ENCODE data around the gene NINJ1.

GRCh38 chr9:93084471-93084881 lies 49.6 kb downstream of the NINJ1 start:
- TF ChIP-seq SUZ12 (IDR thresholded peaks at IDR 0.05; ENCODE audit: extremely low read depth, insufficient read depth, insufficient read length): no peak
- TF ChIP-seq YY1 (IDR thresholded peaks at IDR 0.05; ENCODE audit: insufficient read depth, insufficient read length): no peak
